ENCODE data around the gene DOK4. TPM values are rescaled to one million over a fixed set of nuclear protein-coding genes. Genes with fewer than 3 reads are reported as not detected.
A peak's percentile ranks its signal among the peaks of the same experiment; 100 is the strongest.

DOK4 gene
- total RNA-seq, 2 experiments from 2014 or later = 5.7 to 6.7 TPM

DNA sequence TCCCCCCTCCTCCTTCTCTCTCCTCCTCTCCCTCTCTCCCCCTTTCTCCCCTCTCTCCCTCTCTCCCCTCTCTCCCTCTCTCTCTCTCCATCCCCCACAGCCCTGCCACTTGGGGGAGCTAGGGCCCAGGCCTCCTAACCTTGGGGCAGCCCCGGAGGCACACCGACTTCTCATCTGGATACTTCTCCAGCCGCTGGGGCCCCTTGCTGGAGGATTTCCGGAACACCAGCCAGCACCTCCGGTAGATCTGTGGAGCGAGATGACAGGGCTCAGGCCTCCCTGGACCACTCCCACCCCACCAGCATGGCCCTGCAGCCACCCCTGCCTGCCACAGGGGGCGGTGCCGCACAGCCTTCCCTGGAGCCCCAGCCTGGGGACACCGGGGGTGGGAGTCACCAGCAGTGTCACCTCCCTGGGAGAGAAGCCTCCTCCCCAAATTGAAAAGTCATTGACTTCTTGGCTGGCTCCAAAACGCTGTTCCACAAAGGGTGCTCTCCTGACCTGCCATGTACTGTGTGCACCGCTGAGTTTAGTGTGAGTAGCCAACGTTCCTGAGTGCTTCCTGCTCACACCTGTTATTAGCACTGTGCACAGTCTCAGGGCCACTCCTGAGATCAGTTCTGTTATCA lies 10.5 kb downstream of the DOK4 start:
- no peaks in the 10 kb centered on the region for H3K27me3 Mint-ChIP-seq
- CTCF ChIA-PET = interaction anchor here (0.5 to 4.9 kb wide), 8 partner anchors 11 to 226 kb away, joined by 3 to 32 read pairs (median 8); partner anchors contain the start of gene POLR2C
- POLR2A ChIA-PET = interaction anchor here (0.6 to 1.1 kb wide), 2 partner anchors 43 to 49 kb away, joined by 4 to 12 read pairs; no protein-coding TSS in a partner anchor
- peaks cover 2% of the 10 kb centered on the region for H3K36me3 Mint-ChIP-seq (ENCODE audit: low read depth)
- no peaks in the 10 kb centered on the region for H3K9me3 Mint-ChIP-seq (ENCODE audit: low read depth)
- DNase-seq (peak; percentile 95), ATAC-seq (peak; percentile 98)
- H3K4me1 Mint-ChIP-seq = peaks cover 19% of the 10 kb centered on the region
- intact Hi-C loops (cut with DNase I, micrococcal nuclease) = loop anchor here (1.0 kb wide), 4 partner anchors 10 to 60 kb away; partner anchors contain the start of genes DOK4 (in 2 of the 2), CCDC102A (in 1 of the 2), CIAPIN1 (in 1 of the 2) and COQ9 (in 1 of the 2)
- peak overlapping the region; percentile 63 for H3K27ac Mint-ChIP-seq
- no peak overlapping the region for H3K4me3 Mint-ChIP-seq

DNA sequence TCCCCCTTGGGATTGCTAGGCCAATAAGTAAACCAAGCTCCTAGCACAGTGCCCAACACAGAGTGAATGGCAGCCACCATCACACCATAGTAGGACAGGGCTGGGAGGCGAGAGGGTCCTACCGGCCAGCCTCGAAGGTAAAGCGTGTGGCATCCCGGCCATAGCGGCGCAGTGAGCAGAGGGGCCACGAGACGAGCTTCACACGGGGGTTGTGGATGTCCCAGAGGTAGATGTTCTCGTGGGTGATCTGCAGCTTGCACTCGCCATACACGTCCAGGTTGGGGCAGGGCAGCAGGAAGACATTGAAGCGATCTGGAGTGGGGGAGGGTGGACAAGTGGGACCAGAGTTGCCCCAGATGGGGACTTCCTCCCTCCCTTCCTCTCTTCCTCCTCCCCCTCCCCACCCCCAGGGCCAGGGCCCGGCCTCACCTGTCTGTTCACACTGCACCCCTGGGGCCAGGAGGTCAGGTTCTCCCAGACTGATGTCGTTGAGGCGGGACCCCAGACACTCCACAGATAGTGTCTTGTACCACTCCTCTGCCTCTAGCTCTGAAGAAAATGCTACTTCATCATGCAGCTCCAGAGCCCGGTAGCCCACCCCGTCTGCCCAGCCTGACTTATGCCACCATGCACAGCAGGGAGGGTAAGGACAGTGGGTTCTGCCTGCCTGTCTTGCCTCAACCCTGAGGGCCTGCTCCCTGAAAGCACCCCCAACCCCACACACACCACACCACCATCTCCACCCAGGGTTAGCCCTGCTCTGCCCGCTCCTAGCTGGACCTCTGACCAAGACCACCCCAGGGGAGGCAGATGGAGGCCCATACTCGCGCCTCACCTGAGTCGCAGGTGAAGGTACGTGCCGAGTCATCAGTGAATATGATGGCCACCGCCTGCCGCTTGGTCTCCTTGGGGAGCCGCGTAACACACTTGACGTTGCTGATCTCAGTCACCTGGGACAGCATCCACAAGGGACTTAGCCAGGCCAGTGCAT lies 11.3 kb downstream of the DOK4 start:
- intact Hi-C loops (cut with DNase I, micrococcal nuclease) = loop anchor here (1.0 kb wide), 2 partner anchors 44 to 61 kb away; partner anchors contain the start of gene CCDC102A (in 1 of the 2)

DNA sequence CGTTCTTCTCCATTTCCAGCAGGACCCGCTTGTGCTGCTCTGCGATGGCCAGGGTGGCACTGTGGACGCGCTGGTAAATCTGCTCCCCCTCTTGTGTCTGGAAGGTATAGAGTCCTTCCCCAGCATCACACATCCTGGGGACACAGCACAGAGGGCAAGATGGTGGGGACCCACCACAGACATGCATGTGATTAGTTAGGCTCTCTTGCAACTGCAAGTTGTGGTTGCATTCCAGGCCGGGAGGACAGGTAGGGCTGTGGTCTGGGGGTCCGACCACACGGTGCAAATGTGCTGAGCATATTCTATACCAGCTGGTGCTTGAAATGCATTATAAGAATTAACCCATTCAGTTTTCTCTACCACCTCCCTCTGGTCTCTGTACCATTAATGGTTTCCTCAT lies 12.4 kb downstream of the DOK4 start:
- no peaks in the 10 kb centered on the region for H3K9me3 Mint-ChIP-seq (ENCODE audit: low read depth)
- H3K36me3 Mint-ChIP-seq (ENCODE audit: low read depth) = peaks cover 7% of the 10 kb centered on the region
- no peak overlapping the region for H3K4me3 Mint-ChIP-seq
- DNase-seq = no peak
- H3K27ac Mint-ChIP-seq = no peak overlapping the region
- no peak for ATAC-seq
- no peaks in the 10 kb centered on the region for H3K27me3 Mint-ChIP-seq
- intact Hi-C loops (cut with DNase I, micrococcal nuclease) = no loop called here
- H3K4me1 Mint-ChIP-seq = peaks cover 15% of the 10 kb centered on the region
- CTCF ChIA-PET = interaction anchor here (1.0 to 4.9 kb wide), 5 partner anchors 8 to 55 kb away, joined by 3 to 32 read pairs (median 5); partner anchors contain the start of gene POLR2C
- POLR2A ChIA-PET = no interaction called here

More for the DNA sequence above, 11.3 kb downstream of the DOK4 start:
- no peaks in the 10 kb centered on the region for H3K9me3 Mint-ChIP-seq (ENCODE audit: low read depth)
- no peak overlapping the region for H3K4me3 Mint-ChIP-seq
- peaks cover 6% of the 10 kb centered on the region for H3K36me3 Mint-ChIP-seq (ENCODE audit: low read depth)
- peak; percentile 34 for DNase-seq
- ChIA-PET POLR2A (interaction anchor here (0.8 kb wide), 1 partner anchor 260 kb away, joined by 3 read pairs; the partner anchor contains the start of gene KATNB1), CTCF (interaction anchor here (0.6 to 4.9 kb wide), 14 partner anchors 8 to 1096 kb away, joined by 3 to 32 read pairs (median 4); partner anchors contain the start of gene POLR2C)
- peak overlapping the region; percentile 72 for H3K27ac Mint-ChIP-seq
- H3K4me1 Mint-ChIP-seq = peaks cover 19% of the 10 kb centered on the region
- H3K27me3 Mint-ChIP-seq = no peaks in the 10 kb centered on the region
- peak; percentile 1 for ATAC-seq

DNA sequence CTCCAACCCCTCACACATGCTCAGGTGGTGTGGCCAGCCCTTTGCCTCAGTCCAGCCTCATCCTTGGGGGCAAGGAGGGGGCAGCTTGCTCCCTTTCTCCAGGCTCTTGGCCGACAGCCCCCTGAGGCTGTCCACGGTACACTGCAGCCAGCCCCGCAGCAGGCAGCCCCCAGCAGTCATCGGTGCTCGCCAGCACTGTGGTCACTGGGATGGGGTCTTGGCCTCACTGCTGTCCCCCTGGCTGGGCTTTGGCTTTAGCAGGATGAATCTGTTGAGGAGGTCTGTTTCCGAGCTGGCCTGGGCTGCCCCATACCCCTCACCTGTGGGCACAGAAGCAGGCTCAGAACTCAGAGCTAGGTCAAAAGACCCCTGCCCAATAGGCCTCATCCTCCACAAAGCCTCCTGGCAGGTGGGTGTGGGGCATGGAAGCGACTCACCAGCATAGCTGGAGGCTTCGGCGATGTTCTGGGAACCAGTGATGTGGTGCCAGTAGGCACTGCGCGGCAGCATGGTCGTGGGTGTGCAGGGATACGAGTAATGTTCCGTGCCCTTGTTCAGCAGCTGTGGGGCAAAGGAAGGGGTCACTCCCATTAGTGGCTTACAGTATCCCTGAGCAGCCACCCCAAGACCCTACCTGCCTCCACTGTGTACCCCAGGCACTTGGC lies 13.0 kb downstream of the DOK4 start:
- ChIA-PET CTCF (interaction anchor here (0.9 to 4.9 kb wide), 4 partner anchors 8 to 27 kb away, joined by 3 to 32 read pairs (median 8); partner anchors contain the start of genes CIAPIN1 and POLR2C), POLR2A (no interaction called here)
- Mint-ChIP-seq H3K4me3 (no peak overlapping the region), H3K9me3 (ENCODE audit: low read depth) (no peaks in the 10 kb centered on the region), H3K36me3 (ENCODE audit: low read depth) (peaks cover 12% of the 10 kb centered on the region), H3K4me1 (peaks cover 15% of the 10 kb centered on the region), H3K27me3 (no peaks in the 10 kb centered on the region), H3K27ac (no peak overlapping the region)
- no peak for DNase-seq
- intact Hi-C loops (cut with DNase I, micrococcal nuclease) = no loop called here
- no peak for ATAC-seq

DNA sequence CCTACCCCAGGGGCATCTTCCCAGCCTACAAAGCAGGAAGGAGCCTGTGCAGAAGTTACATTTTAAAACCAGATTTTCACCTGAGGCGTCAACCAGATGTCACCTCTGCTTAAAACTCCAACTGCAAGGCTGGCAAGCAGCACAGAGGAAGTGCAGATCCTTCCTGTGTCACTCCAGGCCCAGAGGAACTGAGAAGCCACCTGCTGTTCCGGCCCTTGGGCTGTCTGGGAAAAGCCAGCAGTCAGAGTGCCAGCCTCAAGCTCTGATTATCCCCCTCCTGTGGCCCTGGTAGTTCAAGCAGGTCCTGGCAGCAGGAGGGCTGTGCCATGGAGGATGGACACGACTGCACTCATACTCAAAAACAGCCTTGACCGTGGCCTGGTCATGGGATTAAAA lies 13.6 kb downstream of the DOK4 start:
- DNase-seq (no peak), ATAC-seq (no peak)
- POLR2A ChIA-PET = no interaction called here
- no peak overlapping the region for H3K4me3 Mint-ChIP-seq
- no peaks in the 10 kb centered on the region for H3K27me3 Mint-ChIP-seq
- intact Hi-C loops (cut with DNase I, micrococcal nuclease) = no loop called here
- H3K4me1 Mint-ChIP-seq = peaks cover 15% of the 10 kb centered on the region
- peak overlapping the region; percentile 19 for H3K27ac Mint-ChIP-seq
- peaks cover 15% of the 10 kb centered on the region for H3K36me3 Mint-ChIP-seq (ENCODE audit: low read depth)
- H3K9me3 Mint-ChIP-seq (ENCODE audit: low read depth) = no peaks in the 10 kb centered on the region
- CTCF ChIA-PET = interaction anchor here (0.5 to 4.9 kb wide), 5 partner anchors 9 to 483 kb away, joined by 3 to 32 read pairs (median 3); partner anchors contain the start of genes CIAPIN1, NLRC5 and POLR2C

DNA sequence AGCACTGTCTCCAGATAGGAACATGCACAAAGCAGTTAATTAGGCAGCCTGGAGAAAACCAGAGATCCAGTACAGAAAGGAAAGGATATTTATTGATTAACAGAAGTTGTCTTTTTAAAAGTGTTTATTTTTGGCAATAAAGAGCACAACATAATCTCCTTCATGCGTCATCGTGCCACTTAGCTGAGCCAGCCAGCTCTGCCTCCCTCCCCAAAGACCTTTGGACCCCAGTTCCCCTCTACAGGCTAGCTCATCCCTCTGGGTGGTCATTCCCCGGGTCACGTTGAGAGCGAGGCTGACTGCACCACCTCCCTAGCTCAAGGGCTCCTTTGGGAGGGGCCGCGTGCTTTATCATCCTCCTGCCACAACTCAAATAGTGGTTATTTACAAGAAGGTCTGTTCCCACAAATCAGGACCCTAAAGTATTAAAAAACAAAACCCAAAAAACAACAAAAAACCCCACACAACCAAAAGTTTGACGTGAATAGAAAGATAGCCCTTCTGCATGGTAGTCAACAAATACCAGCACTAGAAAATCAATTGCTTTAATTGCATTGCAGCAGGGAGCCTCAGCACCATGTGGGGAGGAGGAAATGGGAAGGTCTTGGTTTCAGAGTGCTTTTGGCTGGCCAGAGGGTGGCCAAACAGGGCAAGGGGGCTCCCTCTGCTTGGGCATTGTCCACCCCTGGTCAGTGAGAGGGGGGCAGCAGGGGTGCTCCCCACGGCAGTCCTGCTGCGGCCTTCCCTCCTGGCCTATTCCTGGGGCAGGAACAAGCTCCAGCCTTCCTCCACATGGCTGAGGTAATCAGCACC lies 14.2 kb downstream of the DOK4 start:
- CTCF ChIA-PET = interaction anchor here (0.5 to 4.9 kb wide), 5 partner anchors 10 to 483 kb away, joined by 3 to 32 read pairs (median 3); partner anchors contain the start of genes NLRC5 and POLR2C
- DNase-seq (no peak), ATAC-seq (no peak)
- no peaks in the 10 kb centered on the region for H3K27me3 Mint-ChIP-seq
- no peak overlapping the region for H3K4me3 Mint-ChIP-seq
- POLR2A ChIA-PET = no interaction called here
- peaks cover 15% of the 10 kb centered on the region for H3K4me1 Mint-ChIP-seq
- no peaks in the 10 kb centered on the region for H3K9me3 Mint-ChIP-seq (ENCODE audit: low read depth)
- peak overlapping the region; percentile 21 for H3K27ac Mint-ChIP-seq
- intact Hi-C loops (cut with DNase I, micrococcal nuclease) = no loop called here
- H3K36me3 Mint-ChIP-seq (ENCODE audit: low read depth) = peaks cover 19% of the 10 kb centered on the region

DNA sequence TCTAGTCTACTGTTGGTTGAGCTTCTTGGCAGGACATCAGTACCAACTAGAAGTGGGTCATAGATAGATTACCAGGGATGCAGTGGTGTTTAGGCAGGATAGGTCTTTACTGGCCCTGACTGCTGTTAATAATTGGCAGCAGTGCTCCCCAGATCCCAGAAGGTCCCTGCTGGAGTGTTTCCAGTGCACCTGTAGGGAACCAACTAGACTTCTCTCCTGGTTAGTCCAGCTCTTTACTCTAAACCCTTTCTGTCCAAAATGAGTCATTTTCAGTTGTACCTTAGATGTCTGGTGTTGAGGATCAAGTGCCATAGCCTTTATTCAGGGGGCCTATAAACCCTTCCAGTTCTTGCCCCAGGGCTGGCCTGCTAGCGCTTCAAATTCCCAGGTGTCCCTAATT lies 15.1 kb downstream of the DOK4 start:
- H3K4me1 Mint-ChIP-seq = peaks cover 10% of the 10 kb centered on the region
- no peak overlapping the region for H3K27ac Mint-ChIP-seq
- no peaks in the 10 kb centered on the region for H3K9me3 Mint-ChIP-seq (ENCODE audit: low read depth)
- ATAC-seq = no peak
- ChIA-PET POLR2A (no interaction called here), CTCF (interaction anchor here (1.0 kb wide), 2 partner anchors 49 to 51 kb away, joined by 3 read pairs; no protein-coding TSS in a partner anchor)
- no peak for DNase-seq
- peaks cover 19% of the 10 kb centered on the region for H3K36me3 Mint-ChIP-seq (ENCODE audit: low read depth)
- no peaks in the 10 kb centered on the region for H3K27me3 Mint-ChIP-seq
- no peak overlapping the region for H3K4me3 Mint-ChIP-seq
- intact Hi-C loops (cut with DNase I, micrococcal nuclease) = no loop called here

DNA sequence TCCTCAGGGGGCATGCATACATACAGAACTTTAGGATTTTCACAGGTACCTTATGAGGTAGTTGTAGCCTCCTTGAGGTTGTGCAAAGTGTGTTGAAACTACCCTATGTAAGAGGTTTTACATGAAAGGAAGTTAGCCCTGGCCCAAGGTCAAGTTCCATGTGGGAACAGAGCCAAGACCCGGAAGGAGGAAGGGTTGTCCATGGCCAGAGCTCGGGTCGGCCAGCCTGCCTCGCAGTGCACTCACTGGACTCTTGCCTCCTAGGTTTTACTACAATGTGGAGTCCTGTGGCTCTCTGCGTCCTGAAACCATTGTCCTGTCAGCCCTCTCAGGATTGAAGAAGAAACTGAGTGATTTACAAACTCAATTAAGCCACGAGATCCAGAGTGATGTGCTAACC lies 15.6 kb downstream of the DOK4 start:
- ATAC-seq = no peak
- H3K27ac Mint-ChIP-seq = no peak overlapping the region
- no peaks in the 10 kb centered on the region for H3K27me3 Mint-ChIP-seq
- no peak overlapping the region for H3K4me3 Mint-ChIP-seq
- intact Hi-C loops (cut with DNase I, micrococcal nuclease) = no loop called here
- CTCF ChIA-PET = interaction anchor here (1.0 kb wide), 2 partner anchors 49 to 52 kb away, joined by 3 read pairs; no protein-coding TSS in a partner anchor
- no peak for DNase-seq
- peaks cover 24% of the 10 kb centered on the region for H3K36me3 Mint-ChIP-seq (ENCODE audit: low read depth)
- peaks cover 9% of the 10 kb centered on the region for H3K4me1 Mint-ChIP-seq
- H3K9me3 Mint-ChIP-seq (ENCODE audit: low read depth) = no peaks in the 10 kb centered on the region
- POLR2A ChIA-PET = no interaction called here

DNA sequence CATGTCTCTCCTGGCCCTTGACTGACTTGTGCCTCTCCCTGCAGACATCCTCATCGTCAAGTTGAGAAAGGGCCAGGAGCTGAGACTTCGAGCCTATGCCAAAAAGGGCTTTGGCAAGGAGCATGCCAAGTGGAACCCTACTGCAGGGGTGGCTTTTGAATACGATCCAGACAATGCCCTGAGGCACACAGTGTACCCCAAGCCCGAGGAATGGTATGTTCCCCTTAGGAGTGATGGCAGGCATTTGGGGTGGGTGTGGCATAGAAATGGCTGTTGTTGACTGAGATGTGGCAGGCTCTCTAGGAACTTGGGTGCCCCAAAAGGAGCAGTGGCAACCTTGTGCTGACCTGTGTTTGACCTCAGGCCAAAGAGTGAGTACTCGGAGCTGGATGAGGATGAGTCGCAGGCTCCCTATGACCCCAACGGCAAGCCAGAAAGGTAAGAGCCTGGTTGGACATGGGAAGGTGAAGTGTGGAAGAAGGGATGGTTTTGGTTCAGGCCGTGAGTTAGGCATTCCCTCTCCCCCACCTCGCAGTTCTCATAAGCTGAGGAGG lies 16.3 kb downstream of the DOK4 start:
- ATAC-seq (no peak), DNase-seq (no peak)
- CTCF ChIA-PET = no interaction called here
- Mint-ChIP-seq H3K4me1 (peaks cover 6% of the 10 kb centered on the region), H3K36me3 (ENCODE audit: low read depth) (peaks cover 26% of the 10 kb centered on the region), H3K27ac (no peak overlapping the region), H3K9me3 (ENCODE audit: low read depth) (no peaks in the 10 kb centered on the region), H3K4me3 (no peak overlapping the region), H3K27me3 (no peaks in the 10 kb centered on the region)
- POLR2A ChIA-PET = no interaction called here
- intact Hi-C loops (cut with DNase I, micrococcal nuclease) = no loop called here

DNA sequence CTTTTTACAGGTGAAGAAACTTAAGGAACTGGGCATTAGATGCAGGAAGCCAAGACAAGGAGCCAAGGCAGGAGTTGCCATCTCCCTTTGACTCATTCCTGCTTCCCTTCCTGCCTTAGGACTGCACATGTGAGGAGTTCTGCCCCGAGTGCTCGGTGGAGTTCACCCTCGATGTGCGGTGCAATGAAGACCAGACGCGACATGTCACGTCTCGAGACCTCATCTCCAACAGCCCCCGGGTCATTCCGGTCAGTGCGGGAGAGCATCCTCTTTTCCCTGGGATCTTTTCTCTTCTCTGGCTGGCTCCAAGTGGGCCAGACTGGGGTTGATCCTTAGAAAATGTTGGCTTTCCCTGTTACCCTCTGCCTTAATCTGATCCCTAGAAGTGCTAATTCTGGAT lies 17.2 kb downstream of the DOK4 start:
- ChIA-PET POLR2A (no interaction called here), CTCF (no interaction called here)
- no peaks in the 10 kb centered on the region for H3K9me3 Mint-ChIP-seq (ENCODE audit: low read depth)
- H3K4me3 Mint-ChIP-seq = no peak overlapping the region
- DNase-seq = no peak
- intact Hi-C loops (cut with DNase I, micrococcal nuclease) = no loop called here
- peaks cover 34% of the 10 kb centered on the region for H3K36me3 Mint-ChIP-seq (ENCODE audit: low read depth)
- no peak for ATAC-seq
- no peak overlapping the region for H3K27ac Mint-ChIP-seq
- H3K4me1 Mint-ChIP-seq = peaks cover 14% of the 10 kb centered on the region
- no peaks in the 10 kb centered on the region for H3K27me3 Mint-ChIP-seq
